GM23248 (cell line): Measurements from ENCODE around the gene CYP2U1. TPM values are rescaled to one million over a fixed set of nuclear protein-coding genes. Genes with fewer than 3 reads are reported as not detected.

ENCODE experiments used
- DNase-seq: peaks from one replicate; pipeline ENCODE4 v3.0.0-alpha.2; 2015
- H2AFZ ChIP-seq: fragments of 200-600 bp; sonication (generic); 2 replicates; pipeline ENCODE4 v1.6.1; 2016; ENCODE audit warnings: antibody characterized with exemption
- H3F3A ChIP-seq: fragments of 200-600 bp; sonication (generic); 2 replicates; pipeline ENCODE4 v1.6.1; 2016; ENCODE audit warnings: mild to moderate bottlenecking, antibody characterized with exemption, mixed run types; ENCODE audit not compliant: insufficient read depth
- H3K27ac ChIP-seq: fragments of 200-600 bp; sonication (generic); 2 replicates; pipeline ENCODE4 v1.5.1; 2016; ENCODE audit warnings: mild to moderate bottlenecking
- H3K27me3 ChIP-seq: fragments of 200-600 bp; sonication (generic); replicated peaks from 2 replicates; pipeline ENCODE4 v1.6.1; 2016; ENCODE audit warnings: mild to moderate bottlenecking; ENCODE audit not compliant: insufficient read depth
- H3K36me3 ChIP-seq: fragments of 200-600 bp; sonication (generic); 2 replicates; pipeline ENCODE4 v1.6.1; 2016; ENCODE audit warnings: low read depth, mild to moderate bottlenecking
- H3K4me1 ChIP-seq: fragments of 200-600 bp; sonication (generic); 2 replicates; pipeline ENCODE4 v1.6.1; 2016; ENCODE audit warnings: mild to moderate bottlenecking; ENCODE audit not compliant: insufficient read depth
- H3K4me2 ChIP-seq: fragments of 200-600 bp; sonication (generic); one replicate; pipeline ENCODE4 v1.6.1; 2016; ENCODE audit warnings: mild to moderate bottlenecking; ENCODE audit not compliant: unreplicated experiment
- H3K4me3 ChIP-seq: fragments of 200-600 bp; sonication (generic); 2 replicates; pipeline ENCODE4 v1.5.1; 2016; ENCODE audit warnings: mild to moderate bottlenecking
- H3K79me2 ChIP-seq: fragments of 200-600 bp; sonication (generic); 2 replicates; pipeline ENCODE4 v1.6.1; 2016; ENCODE audit warnings: mild to moderate bottlenecking; ENCODE audit not compliant: insufficient read depth
- H3K9ac ChIP-seq: fragments of 200-600 bp; sonication (generic); 2 replicates; pipeline ENCODE4 v1.6.1; 2016; ENCODE audit warnings: mild to moderate bottlenecking
- H3K9me2 ChIP-seq: fragments of 200-600 bp; sonication (generic); 2 replicates; pipeline ENCODE4 v1.6.1; 2016; ENCODE audit warnings: mixed run types, mild to moderate bottlenecking, moderate library complexity; ENCODE audit not compliant: insufficient read depth
- H3K9me3 ChIP-seq: fragments of 200-600 bp; sonication (generic); one replicate; pipeline ENCODE4 v1.6.1; 2017; ENCODE audit warnings: low read depth
- H4K20me1 ChIP-seq: fragments of 200-600 bp; sonication (generic); 2 replicates; pipeline ENCODE4 v1.6.0; 2016; ENCODE audit not compliant: insufficient read depth
- EZH2 ChIP-seq: fragments of 200-600 bp; sonication (generic); IDR thresholded peaks from 2 replicates; pipeline ENCODE4 v1.6.1; 2018; ENCODE audit warnings: antibody characterized with exemption, mild to moderate bottlenecking; ENCODE audit not compliant: insufficient read depth, poor library complexity, severe bottlenecking
- EZH2phosphoT487 ChIP-seq: fragments of 200-600 bp; sonication (generic); IDR thresholded peaks from 2 replicates; pipeline ENCODE4 v1.6.1; 2018; ENCODE audit warnings: antibody characterized with exemption, moderate library complexity, mild to moderate bottlenecking, low read depth; ENCODE audit not compliant: insufficient read depth
- WGBS, 2 experiments: methylation state at CpG; one replicate each; pipeline ENCODE4 v1.1.6; 2015 to 2017; ENCODE audit warnings: low lambda C conversion rate in 2 of 2, low coverage in 1 of 2; ENCODE audit errors: missing lambda C conversion rate in 2 of 2; 5-methylcytosine and 5-hydroxymethylcytosine counted together
- in situ Hi-C: fragments of 300-500 bp; cut with MboI; formaldehyde crosslinking; loops from 2 replicates; pipeline ENCODE4 v1.15.0; 2020
- polyA plus RNA-seq: library from polyadenylated mRNA; unstranded; fragments of >200 nt; fragmentation: Nextera tagmentation; extraction: Ambion mirVana; gene quantifications from 2 replicates; pipeline ENCODE4 v1.2.1, GENCODE V29; 2016
- total RNA-seq: library from RNA; depleted of rRNA; stranded (reverse); fragments of >200 nt; shearing (Covaris generic); gene quantifications from 2 replicates; pipeline ENCODE4 v1.2.3, GENCODE V29; 2014; rRNA removed

Gene CYP2U1
- total RNA-seq, result 7.6 and 8.6 TPM in 2 replicates
- 6.8 and 7.1 TPM in 2 replicates for polyA plus RNA-seq

DNA sequence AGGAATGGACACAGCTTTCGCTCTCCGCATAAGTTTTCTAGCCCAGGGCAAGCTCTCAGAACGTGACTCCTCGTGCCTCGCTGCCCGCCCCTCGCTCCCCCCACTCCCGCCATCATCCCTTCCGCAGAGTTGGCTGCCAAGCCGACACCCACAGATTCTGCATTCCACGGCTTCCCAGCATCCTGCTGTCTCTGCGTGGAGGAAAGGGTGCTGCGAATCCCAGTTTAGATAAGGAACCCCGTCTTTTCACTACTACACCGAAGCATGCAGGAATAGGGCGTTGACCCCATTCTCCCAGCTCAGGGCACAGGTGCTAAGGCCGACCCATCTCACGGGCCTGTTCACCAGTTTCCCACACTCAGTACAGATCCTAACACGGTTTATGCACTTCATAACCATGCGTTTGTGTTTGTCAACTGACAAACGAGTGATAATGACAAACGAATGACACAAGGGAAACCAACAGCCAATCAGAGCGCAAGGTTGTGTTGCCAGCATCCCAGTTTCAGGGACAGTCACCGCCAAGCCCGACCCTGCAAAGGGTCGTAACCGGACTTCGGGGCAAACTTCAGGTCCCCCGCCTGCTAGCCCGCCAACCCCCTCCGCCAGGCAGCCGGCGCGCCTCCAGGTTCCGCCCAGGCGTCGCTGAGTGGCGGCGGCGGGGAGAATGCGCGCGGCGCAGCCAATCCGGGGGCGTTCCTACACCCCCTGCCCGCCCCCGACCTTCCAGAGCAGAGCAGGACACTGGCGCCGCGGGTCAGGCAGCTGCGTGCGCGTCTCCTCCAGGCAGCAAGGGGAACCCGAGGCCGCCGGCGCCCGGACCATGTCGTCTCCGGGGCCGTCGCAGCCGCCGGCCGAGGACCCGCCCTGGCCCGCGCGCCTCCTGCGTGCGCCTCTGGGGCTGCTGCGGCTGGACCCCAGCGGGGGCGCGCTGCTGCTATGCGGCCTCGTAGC is at the start of gene CYP2U1:
CYP2U1 (plus strand) TSS at position 729 of the 954 bp plus-strand sequence; CDS start at position 824, 95 bp downstream.
- in situ Hi-C loops, result no loop called here
- no peak for TF ChIP-seq EZH2
- no peak for TF ChIP-seq EZH2phosphoT487
- WGBS, 2 experiments, result 2% methylated on average over 48 to 53 of the region's 78 CpGs

DNA sequence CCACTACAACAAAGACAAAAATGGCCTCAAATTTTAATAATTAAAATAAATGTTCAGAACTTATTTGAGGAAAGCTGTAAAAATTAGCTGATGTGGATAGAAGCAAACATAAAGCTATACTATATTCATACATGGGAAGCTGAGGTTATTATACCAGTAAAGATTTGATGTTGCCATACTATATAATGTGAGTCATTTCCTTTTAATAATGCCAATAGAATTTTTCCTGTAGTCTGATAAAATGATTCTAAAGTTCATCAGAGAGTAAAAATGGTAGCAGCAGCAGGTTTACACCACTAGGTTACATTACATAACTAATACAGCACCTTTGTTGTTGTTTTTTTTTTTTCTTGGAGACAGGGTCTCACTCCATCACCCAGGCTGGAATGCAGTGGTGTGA is 45.5 kb upstream of the CYP2U1 start:
- H3K27ac ChIP-seq, result no peak overlapping the region
- no peaks in the 10 kb centered on the region for H3K27me3 ChIP-seq
- H4K20me1 ChIP-seq, result no peaks in the 10 kb centered on the region
- no peaks in the 10 kb centered on the region for H3K4me1 ChIP-seq
- H3F3A ChIP-seq, result no peaks in the 10 kb centered on the region
- no peak overlapping the region for H3K4me3 ChIP-seq
- in situ Hi-C loops, result no loop called here
- H3K9me2 ChIP-seq, result no peaks in the 10 kb centered on the region
- H3K79me2 ChIP-seq, result no peaks in the 10 kb centered on the region
- no peaks in the 10 kb centered on the region for H3K36me3 ChIP-seq
- H3K4me2 ChIP-seq, result no peak overlapping the region
- peaks cover 4% of the 10 kb centered on the region for H3K9me3 ChIP-seq
- no peak for TF ChIP-seq EZH2
- no peak for TF ChIP-seq EZH2phosphoT487
- H2AFZ ChIP-seq, result no peak overlapping the region
- H3K9ac ChIP-seq, result no peak overlapping the region
- no peak for DNase-seq

More for the DNA sequence above, at the start of gene CYP2U1:
- Histone ChIP-seq H3K4me1 (peaks cover 5% of the 10 kb centered on the region; the same call in 1 of the 2 replicates), H3K4me2 (peak within 1 kb of the TSS; percentile 93), H3K9me2 (no peaks in the 10 kb centered on the region), H3K36me3 (no peaks in the 10 kb centered on the region), H3K9me3 (no peaks in the 10 kb centered on the region), H3K27me3 (no peaks in the 10 kb centered on the region), H3F3A (peaks cover 14% of the 10 kb centered on the region; the same call in 1 of the 2 replicates), H4K20me1 (no peaks in the 10 kb centered on the region), H3K9ac (peak within 1 kb of the TSS; percentile 72), H3K27ac (peak within 1 kb of the TSS; percentile 36), H3K79me2 (no peaks in the 10 kb centered on the region), H2AFZ (peak within 1 kb of the TSS; percentile 89), H3K4me3 (peak within 1 kb of the TSS; percentile 78)
- peak; percentile 76 for DNase-seq

GRCh38 chr4:107888237-107888636 is 43.1 kb upstream of the CYP2U1 start:
- DNase-seq, result no peak
- Histone ChIP-seq H3K9me2 (no peaks in the 10 kb centered on the region), H3K27ac (no peak overlapping the region), H3K4me1 (no peaks in the 10 kb centered on the region), H3K9ac (no peak overlapping the region), H3K27me3 (no peaks in the 10 kb centered on the region), H3K4me2 (no peak overlapping the region), H3F3A (no peaks in the 10 kb centered on the region), H4K20me1 (no peaks in the 10 kb centered on the region), H2AFZ (no peak overlapping the region), H3K9me3 (peaks cover 4% of the 10 kb centered on the region), H3K4me3 (no peak overlapping the region), H3K36me3 (no peaks in the 10 kb centered on the region), H3K79me2 (no peaks in the 10 kb centered on the region)
- TF ChIP-seq EZH2, result no peak
- no peak for TF ChIP-seq EZH2phosphoT487
- in situ Hi-C loops, result no loop called here
- 65 to 72% methylated on average over 2 of the region's 2 CpGs for WGBS, 2 experiments

DNA sequence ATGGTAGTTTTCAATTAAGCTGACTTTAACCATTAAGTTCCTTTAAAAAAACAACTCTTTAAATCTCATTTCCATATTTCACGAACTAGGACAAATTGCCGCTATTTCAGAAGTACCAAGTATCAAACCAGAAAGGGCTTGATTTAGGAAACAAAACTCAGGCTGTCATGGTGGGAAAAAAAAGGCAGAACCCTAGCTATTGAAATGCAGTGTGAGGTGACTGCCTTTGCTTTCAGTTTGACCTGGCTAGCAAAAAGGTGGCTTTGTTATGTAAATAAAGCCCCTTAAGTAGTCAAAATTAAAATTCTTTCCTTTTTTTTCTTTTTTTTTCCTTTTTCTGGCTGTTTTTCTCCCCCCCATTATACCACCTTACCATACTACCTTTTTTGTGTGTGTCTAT is 40.6 kb upstream of the CYP2U1 start:
- H3K4me3 ChIP-seq, result no peak overlapping the region
- no peak overlapping the region for H3K27ac ChIP-seq
- no peaks in the 10 kb centered on the region for H3K27me3 ChIP-seq
- TF ChIP-seq EZH2phosphoT487 (no peak), EZH2 (no peak)
- H3K4me1 ChIP-seq, result peaks cover 9% of the 10 kb centered on the region
- in situ Hi-C loops, result no loop called here
- no peaks in the 10 kb centered on the region for H3K79me2 ChIP-seq
- H3K36me3 ChIP-seq, result no peaks in the 10 kb centered on the region
- peaks cover 10% of the 10 kb centered on the region for H3F3A ChIP-seq
- H3K4me2 ChIP-seq, result no peak overlapping the region
- DNase-seq, result no peak
- H3K9ac ChIP-seq, result no peak overlapping the region
- no peak overlapping the region for H2AFZ ChIP-seq
- H3K9me3 ChIP-seq, result peaks cover 4% of the 10 kb centered on the region
- H4K20me1 ChIP-seq, result no peaks in the 10 kb centered on the region
- H3K9me2 ChIP-seq, result no peaks in the 10 kb centered on the region
- WGBS, 2 experiments, result 96% methylated on average over 2 of the region's 2 CpGs
